Measurements from ENCODE around the gene ZRANB3. TPM values are rescaled to one million over a fixed set of nuclear protein-coding genes. Genes with fewer than 3 reads are reported as not detected.
"Not testable (repeated sequence)": the region's sequence is repeated elsewhere in the genome, so short reads cannot be mapped to it uniquely, and the experiment has no call there.

ZRANB3 gene
- total RNA-seq, 3 donors from 2014 or later: 4.9 to 7.3 (median 5.0) TPM

- intact Hi-C loops (cut with DNase I, micrococcal nuclease): no loop called here
- Histone ChIP-seq H3K36me3 (ENCODE audit: low read depth) (peaks cover 12% of the 10 kb centered on the region), H3K9me3 (no peaks in the 10 kb centered on the region), H3K4me3 (no peak overlapping the region), H3K4me1 (ENCODE audit: low read depth) (no peaks in the 10 kb centered on the region)
- ATAC-seq (no peak), DNase-seq (no peak)
- no peak for TF ChIP-seq CTCF (IDR thresholded peaks at IDR 0.05)
These were observed 405.8 kb downstream of the ZRANB3 start for GRCh38 chr2:135124924-135125886.

- H3K36me3 ChIP-seq (ENCODE audit: low read depth); intact Hi-C loops (cut with DNase I, micrococcal nuclease); ATAC-seq; H3K4me1 ChIP-seq (ENCODE audit: low read depth); H3K9me3 ChIP-seq; H3K4me3 ChIP-seq; DNase-seq: not testable (repeated sequence)
These were observed 409.4 kb downstream of the ZRANB3 start for GRCh38 chr2:135121658-135122039.

DNA sequence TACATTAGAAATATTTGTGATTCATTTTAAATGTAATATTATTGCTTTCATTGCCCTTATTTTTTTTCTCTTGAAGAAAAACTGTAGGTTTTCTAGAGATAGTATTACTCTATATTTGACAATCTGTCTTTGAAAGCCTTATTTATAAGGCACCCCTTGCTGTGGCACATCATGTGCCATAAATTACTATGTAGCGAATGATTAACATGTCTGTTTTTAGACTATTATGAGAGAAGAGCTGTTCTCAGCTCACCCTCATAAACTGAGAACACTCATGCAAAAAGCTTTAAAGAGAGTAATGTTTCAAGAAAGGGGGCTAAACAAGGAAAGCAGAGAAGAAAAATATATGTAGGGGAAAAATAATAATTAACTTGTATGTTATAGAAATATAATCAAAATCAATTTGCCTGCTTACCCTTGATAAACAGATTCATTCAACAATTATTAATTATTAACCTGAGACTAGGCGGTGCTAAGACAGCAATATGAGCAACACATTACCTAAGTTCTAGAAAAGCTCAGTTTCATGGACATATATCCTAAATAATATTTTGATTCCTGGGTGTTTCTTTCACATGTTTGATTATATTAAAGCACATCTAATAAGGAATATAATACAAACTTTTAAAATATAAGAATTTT is 409.9 kb downstream of the ZRANB3 start:
- intact Hi-C loops (cut with DNase I, micrococcal nuclease): no loop called here
- Histone ChIP-seq H3K36me3 (ENCODE audit: low read depth) (no peaks in the 10 kb centered on the region), H3K4me3 (no peak overlapping the region), H3K9me3 (no peaks in the 10 kb centered on the region), H3K4me1 (ENCODE audit: low read depth) (no peaks in the 10 kb centered on the region)
- ATAC-seq (no peak), DNase-seq (no peak)
- no peak for TF ChIP-seq CTCF (IDR thresholded peaks at IDR 0.05)

DNA sequence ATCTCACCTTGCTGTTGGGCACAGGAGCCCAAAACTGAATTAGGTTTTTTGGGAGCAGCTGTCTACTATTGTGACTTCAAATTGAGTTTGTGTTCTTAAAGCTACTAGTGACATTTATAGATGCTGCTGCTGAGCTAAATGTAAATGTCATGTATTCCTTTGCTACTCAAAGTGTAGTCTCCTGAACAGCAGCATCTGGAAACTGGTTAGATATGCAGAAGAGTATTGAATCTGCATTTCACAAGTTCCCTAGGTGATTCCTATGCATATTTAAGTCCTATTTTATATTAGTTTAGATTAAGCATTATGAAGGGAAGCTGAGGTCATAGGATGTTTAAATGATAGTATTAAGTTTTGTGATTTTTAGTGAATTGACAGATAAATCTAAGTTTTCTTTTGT is 411.4 kb downstream of the ZRANB3 start:
- intact Hi-C loops (cut with DNase I, micrococcal nuclease): no loop called here
- DNase-seq (no peak), ATAC-seq (no peak)
- Histone ChIP-seq H3K4me3 (no peak overlapping the region), H3K36me3 (ENCODE audit: low read depth) (no peaks in the 10 kb centered on the region), H3K9me3 (no peaks in the 10 kb centered on the region), H3K4me1 (ENCODE audit: low read depth) (no peaks in the 10 kb centered on the region)
- no peak for TF ChIP-seq CTCF (IDR thresholded peaks at IDR 0.05)

DNA sequence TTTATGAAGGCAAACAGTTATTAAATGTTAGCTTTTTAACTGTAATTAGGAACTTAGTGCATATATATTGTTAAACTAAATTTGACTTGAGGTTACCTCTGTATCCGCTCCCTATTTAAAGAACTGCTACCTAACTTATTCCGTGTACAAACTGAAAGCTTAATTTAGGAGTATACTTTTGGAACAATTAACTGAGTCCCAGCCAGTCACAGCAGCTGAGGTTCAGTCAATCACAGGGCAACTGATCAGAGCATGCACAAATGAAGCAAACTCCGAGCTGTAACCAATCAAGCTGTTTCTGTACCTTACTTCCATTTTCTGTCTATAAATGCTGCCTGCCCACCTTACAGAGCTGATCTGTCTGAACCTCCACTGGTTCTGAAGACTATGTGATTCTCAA is 417.7 kb downstream of the ZRANB3 start:
- ATAC-seq: no peak
- no peaks in the 10 kb centered on the region for H3K36me3 ChIP-seq (ENCODE audit: low read depth)
- intact Hi-C loops (cut with DNase I, micrococcal nuclease): no loop called here

DNA sequence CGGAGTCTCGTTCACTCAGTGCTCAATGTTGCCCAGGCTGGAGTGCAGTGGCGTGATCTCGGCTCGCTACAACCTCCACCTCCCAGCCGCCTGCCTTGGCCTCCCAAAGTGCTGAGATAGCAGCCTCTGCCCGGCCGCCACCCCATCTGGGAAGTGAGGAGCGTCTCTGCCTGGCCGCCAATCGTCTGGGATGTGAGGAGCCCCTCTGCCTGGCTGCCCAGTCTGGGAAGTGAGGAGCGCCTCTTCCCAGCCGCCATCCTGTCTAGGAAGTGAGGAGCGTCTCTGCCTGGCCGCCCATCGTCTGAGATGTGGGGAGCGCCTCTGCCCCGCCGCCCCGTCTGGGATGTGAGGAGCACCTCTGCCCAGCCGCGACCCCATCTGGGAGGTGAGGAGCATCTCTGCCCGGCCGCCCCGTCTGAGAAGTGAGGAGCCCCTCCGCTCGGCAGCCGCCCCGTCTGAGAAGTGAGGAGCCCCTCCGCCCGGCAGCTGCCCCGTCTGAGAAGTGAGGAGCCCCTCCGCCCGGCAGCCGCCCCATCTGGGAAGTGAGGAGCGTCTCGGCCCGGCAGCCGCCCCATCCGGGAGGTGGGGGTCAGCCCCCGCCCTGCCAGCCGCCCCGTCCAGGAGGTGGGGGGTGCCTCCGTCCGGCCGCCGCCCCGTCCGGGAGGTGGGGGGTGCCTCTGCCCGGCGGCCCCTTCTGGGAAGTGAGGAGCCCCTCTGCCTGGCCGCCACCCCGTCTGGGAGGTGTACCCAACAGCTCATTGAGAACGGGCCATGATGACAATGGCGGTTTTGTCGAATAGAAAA is 425.3 kb downstream of the ZRANB3 start:
- DNase-seq; H3K9me3 ChIP-seq; ATAC-seq; H3K4me3 ChIP-seq; intact Hi-C loops (cut with DNase I, micrococcal nuclease); H3K36me3 ChIP-seq (ENCODE audit: low read depth); H3K4me1 ChIP-seq (ENCODE audit: low read depth): not testable (repeated sequence)

More for the DNA sequence above, 417.7 kb downstream of the ZRANB3 start:
- no peaks in the 10 kb centered on the region for H3K9me3 ChIP-seq
- H3K4me3 ChIP-seq: no peak overlapping the region
- no peak for DNase-seq
- TF ChIP-seq CTCF (IDR thresholded peaks at IDR 0.05): no peak
- H3K4me1 ChIP-seq (ENCODE audit: low read depth): no peaks in the 10 kb centered on the region

Data from mucosa of descending colon (tissue), 3 donors.